HG02759 (cell line): Measurements from ENCODE around the gene SERTAD1.

Experiments
- ATAC-seq: cut with Tn5 transposase; IDR thresholded peaks from one replicate; pipeline ENCODE4 v1.9.1; 2021; ENCODE audit warnings: mild to moderate bottlenecking, moderate library complexity; ENCODE audit not compliant: unreplicated experiment

Gene SERTAD1

GRCh38 chr19:40407714-40408597 is 17.8 kb downstream of the SERTAD1 start:
- no peak for ATAC-seq

DNA sequence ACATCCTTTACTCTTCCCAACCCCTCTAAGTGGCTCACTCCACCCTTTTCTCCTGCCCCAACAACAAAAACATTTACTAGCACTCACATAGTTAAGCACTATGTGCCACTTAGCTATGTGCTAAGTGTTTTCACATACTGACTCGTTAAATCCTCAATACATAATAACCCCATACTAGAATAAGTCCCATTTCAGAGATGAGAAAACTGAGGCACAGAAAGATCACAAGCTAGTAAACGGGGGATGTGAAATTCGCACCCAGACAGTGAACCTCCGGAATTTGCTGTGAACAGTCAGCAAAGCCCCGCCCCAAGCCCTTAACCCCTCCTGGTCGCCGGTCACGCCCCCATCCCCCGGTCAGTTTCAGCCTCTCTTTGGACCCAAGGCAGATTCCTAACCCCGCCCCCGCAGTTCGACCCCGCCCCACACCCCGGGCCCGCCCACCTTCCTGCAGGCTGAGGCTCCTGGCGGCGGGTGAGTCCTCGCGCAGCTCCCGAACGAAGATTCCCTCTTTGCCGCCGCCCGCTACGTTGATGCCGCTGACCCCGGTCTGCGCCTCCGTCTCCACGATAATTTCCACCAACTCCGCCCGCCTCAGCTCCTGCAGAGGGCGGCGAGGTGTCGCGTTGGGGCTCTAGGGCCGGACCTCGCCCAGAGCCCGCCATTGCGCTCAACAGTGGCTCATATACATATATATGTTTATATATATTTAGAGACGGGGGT is 22.4 kb downstream of the SERTAD1 start:
- ATAC-seq = peak; percentile 74

- ATAC-seq = no peak
Observed at GRCh38 chr19:40400559-40400958, 25.2 kb downstream of the SERTAD1 start.

GRCh38 chr19:40398417-40399131 is 27.2 kb downstream of the SERTAD1 start:
- ATAC-seq = no peak

GRCh38 chr19:40397568-40397906 is 28.3 kb downstream of the SERTAD1 start:
- no peak for ATAC-seq

DNA sequence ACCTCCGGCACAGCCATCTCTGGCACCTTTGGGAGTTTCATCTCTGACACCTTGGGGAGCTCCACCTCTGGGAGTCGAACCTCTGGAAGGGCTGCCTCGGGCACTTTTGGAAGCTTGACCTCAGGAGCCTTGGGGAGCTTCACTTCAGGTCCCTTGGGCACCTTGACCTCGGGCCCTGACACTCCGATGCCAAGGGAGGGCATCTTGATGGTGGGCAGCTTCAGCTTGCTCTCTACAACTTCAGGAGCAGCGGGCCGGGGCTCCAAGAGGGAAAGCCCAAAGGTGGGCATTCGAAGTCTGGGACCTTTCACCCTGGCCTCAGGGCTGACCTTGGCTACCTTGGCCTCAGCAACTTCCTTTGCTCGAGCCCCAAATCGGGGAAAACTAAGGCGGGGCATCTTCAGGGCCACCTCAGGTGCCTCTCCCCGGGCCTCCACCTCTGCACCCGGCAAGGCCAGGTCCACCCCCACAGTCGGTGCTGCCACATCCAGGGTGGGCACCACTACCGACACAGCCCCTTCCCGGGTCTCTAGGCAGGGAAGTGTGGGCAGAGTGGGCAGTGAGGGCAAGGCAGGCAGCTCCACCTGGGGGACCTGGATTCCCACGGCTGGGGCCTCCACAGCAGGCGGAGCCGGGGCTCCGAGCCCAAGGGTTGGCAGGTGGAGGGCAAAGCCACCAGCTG is 28.8 kb downstream of the SERTAD1 start:
- ATAC-seq = no peak

GRCh38 chr19:40395956-40396355 is 29.8 kb downstream of the SERTAD1 start:
- ATAC-seq = no peak

DNA sequence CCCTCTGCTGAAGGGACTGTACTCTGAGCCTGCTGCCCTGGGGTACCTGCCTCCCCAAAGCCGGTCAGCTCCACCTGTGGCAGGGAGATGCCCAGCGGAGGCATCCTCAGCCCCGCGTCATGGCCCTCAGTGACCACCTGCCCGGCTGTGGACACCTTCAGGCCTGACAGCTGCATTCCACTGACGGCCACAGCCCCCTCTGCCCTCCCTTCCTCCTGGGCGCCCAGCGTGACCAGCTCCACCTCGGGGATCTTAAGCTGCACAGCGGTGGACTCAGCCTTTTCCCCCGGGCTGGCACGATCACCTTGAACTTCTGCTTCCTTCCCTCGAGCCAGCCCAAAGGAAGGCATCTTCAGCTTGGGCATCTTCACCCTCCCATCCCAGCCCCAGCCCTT is 31.0 kb downstream of the SERTAD1 start:
- ATAC-seq = no peak

DNA sequence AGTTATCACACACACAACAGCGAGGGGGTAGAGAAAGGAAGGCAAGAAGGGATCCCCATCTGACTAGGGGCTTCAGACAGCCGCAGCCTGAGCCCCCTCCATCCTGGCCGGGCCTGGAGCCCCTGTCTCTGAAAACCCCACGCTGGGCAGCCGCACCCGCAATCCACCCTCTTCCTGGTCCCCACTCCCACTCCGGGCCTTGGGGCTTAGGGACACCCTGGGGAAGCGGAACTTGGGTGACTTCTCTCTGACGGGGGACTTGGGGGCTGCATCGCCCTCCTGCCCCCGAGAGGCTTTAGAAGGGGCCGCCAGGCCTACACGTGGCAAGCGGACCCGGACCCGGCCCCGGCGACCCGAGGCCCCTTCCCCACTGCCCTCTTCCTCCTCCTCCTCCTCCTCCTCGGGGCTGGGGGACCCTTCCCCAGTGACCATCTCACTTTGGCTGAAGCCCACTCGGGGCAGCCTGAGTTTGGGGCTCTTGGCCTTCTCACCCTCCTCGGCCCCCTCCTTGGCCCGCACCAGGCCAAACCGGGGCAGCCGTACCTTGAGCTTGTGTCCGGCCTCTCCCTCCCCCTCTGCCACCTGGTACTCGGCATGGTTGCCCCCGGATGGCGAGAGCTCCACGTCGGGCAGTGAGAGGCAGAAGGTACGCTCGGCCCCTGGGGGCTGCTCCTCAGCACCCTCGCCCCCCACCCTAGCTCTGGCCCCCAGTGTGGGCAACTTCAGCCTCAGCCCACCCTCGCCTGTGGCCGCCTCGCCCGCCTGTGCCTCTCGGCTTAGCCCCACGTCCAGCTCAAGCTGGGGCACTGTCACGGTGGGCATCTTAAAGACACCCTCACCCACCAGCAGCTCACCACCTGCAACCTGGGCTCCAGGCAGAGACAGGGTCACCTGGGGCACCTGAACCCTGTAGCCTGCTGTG is 31.6 kb downstream of the SERTAD1 start:
- ATAC-seq = no peak

DNA sequence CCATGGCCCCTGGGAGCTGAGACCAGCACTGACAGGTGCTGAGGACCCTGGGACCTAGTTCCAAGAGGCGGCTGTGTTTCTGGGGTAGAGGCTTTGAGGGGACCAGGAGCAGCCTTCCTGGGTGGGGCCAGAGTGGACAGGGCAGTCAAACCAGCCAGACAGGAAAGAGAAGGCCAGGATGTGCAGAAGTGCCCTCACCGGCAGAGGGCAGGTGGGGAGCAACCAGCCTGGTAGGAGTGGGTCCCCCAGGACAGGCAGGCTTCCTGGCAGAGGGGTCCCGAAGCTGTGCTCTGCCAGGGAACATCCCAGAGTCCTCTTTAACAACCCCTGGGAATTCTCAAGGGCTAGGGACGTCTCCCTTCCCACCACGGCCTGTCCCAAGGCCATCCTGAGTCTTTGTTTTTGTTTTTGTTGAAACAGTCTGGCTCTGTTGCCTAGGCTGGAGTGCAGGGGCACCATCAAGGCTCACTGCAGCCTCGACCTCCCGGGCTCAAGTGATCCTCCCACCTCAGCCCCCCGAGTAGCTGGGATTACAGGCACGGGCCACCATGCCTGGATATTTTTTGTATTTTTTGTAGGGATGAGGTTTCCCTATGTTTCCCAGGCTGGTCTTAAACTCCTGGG is 32.8 kb downstream of the SERTAD1 start:
- no peak for ATAC-seq

- no peak for ATAC-seq
Observed at GRCh38 chr19:40392123-40392522, 33.7 kb downstream of the SERTAD1 start.

DNA sequence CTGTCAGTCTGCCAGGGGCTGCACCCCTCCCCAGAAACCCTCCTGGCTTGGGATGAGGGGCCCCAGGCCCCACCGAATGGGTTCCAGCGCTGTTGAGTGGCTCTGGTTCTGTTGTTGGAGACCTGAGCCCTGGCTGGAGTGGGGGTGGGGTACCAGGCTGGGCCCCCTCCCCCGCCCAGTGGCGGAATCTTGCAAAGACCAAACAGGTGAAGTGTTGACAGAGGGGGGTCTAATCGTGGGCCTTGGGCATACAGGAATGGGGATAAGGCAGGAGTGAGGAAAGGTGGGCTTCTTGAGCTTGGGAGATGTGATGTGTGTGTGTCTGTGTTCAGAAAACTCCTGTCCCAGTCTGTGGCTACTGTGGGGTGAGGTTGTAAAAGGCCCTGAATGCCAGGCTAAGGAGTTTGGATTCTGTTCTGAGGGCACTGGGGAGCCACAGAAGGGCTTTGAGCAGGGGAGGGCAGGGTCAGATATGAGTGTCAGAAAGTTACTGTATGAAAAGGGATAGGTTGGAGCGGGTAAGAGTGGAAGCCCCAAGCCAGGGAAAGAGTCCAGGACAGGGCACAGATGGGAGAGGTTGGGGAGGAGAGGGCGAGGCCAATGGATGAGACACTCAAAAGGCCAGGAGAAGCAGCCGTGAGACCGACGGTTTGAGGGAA is 35.6 kb downstream of the SERTAD1 start, which contains the start of gene HIPK4:
Gene HIPK4 (minus strand): TSS at position 98 of the 659 bp plus-strand sequence. CDS start 279 bp downstream, outside the sequence.
- ATAC-seq = no peak

- ATAC-seq = no peak
Observed at GRCh38 chr19:40389404-40390083, 36.2 kb downstream of the SERTAD1 start.

- ATAC-seq = no peak
Observed at GRCh38 chr19:40388481-40388880, 37.3 kb downstream of the SERTAD1 start.

DNA sequence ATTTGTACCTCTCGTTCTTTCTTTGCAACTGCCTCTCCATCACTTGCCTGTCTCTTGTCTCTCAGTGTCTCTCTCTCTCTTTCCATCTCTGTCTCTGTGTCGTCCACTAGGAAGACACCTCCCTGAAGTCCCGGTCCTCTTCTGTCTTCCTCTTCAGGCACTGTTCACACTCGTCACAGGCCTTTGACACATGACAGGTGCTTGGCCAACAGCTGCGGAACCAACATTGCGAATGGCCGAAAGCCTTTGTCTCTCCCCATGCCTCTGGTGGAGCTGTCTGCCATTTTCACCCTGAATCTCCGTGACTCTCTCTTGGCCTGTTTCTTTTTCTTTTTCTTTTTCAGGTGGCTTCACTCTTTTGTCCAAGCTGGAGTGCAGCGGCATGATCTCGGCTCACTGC is 38.6 kb downstream of the SERTAD1 start:
- no peak for ATAC-seq

- ATAC-seq = no peak
Observed at GRCh38 chr19:40383668-40384248, 42.0 kb downstream of the SERTAD1 start.

GRCh38 chr19:40381321-40381720 is 44.5 kb downstream of the SERTAD1 start:
- ATAC-seq = no peak
